K562 (cell line): ENCODE measurements around the gene NPR2. TPM values are rescaled to one million over a fixed set of nuclear protein-coding genes. Genes with fewer than 3 reads are reported as not detected.

Source experiments
- ATF4 ChIP-seq: fragments of 450-650 bp; formaldehyde crosslinking; IDR thresholded peaks from 2 replicates; pipeline ENCODE4 v1.4.0; 2022; ENCODE audit warnings: mild to moderate bottlenecking, moderate library complexity
- ATF7 ChIP-seq: fragments of 450-650 bp; IDR thresholded peaks from 2 replicates; pipeline ENCODE4 v1.7.1; 2014; ENCODE audit warnings: mild to moderate bottlenecking, moderate library complexity
- BACH1 ChIP-seq: fragments of 200-800 bp; sonication (Bioruptor generic); IDR thresholded peaks from 2 replicates; pipeline ENCODE4 v1.6.1; 2016; ENCODE audit warnings: missing genetic modification characterization, missing compliant biosample characterization
- E2F6 ChIP-seq, 2 experiments: IDR thresholded peaks; 2 replicates each; pipeline ENCODE4 v1.6.1; 2011; ENCODE audit warnings: borderline replicate concordance in 1 of 2, control low read depth in 1 of 2, low read depth in 1 of 2, low read length in 1 of 2, mild to moderate bottlenecking in 1 of 2, mixed read lengths in 1 of 2, moderate library complexity in 1 of 2; ENCODE audit not compliant: insufficient read depth in 1 of 2, insufficient read length in 1 of 2, poor library complexity in 1 of 2, severe bottlenecking in 1 of 2; ENCODE audit errors: extremely low read depth in 1 of 2
- ELF4 ChIP-seq: fragments of 450-650 bp; formaldehyde crosslinking; IDR thresholded peaks from 2 replicates; pipeline ENCODE4 v1.4.0; 2022; ENCODE audit warnings: missing genetic modification characterization
- FOXO4 ChIP-seq: fragments of 450-650 bp; formaldehyde crosslinking; IDR thresholded peaks from 2 replicates; pipeline ENCODE4 v1.4.0; 2020; ENCODE audit warnings: mild to moderate bottlenecking, moderate library complexity
- ILK ChIP-seq: fragments of 450-650 bp; IDR thresholded peaks from 2 replicates; pipeline ENCODE4 v1.6.1; 2016; ENCODE audit warnings: missing genetic modification characterization, low read depth, mild to moderate bottlenecking, missing compliant biosample characterization, moderate library complexity, borderline replicate concordance
- RBM39 ChIP-seq: fragments of 200-400 bp; formaldehyde crosslinking; optimal IDR thresholded peaks from 2 replicates; pipeline ENCODE3; 2018; ENCODE audit warnings: low read depth, low read length
- TSHZ1 ChIP-seq: fragments of 250-450 bp; sonication (Bioruptor Pico); IDR thresholded peaks from 2 replicates; pipeline ENCODE4 v1.4.0; 2020; ENCODE audit warnings: mild to moderate bottlenecking, moderate library complexity
- ZNF280B ChIP-seq: fragments of 250-450 bp; sonication (Bioruptor Pico); IDR thresholded peaks from 2 replicates; pipeline ENCODE4 v1.5.1; 2021; ENCODE audit warnings: mild to moderate bottlenecking
- ZNF444 ChIP-seq: fragments of 250-450 bp; sonication (Bioruptor Pico); IDR thresholded peaks from 2 replicates; pipeline ENCODE4 v1.4.0; 2020; ENCODE audit warnings: mild to moderate bottlenecking, moderate library complexity
- polyA plus RNA-seq, 8 experiments: library from polyadenylated mRNA; depleted of rRNA in 4 of 8; stranded (reverse) in 5 of 8; unstranded in 3 of 8; fragments of >200 nt; fragmentation: Nextera tagmentation in 2 of 8; fragmentation: Illumina TruSeq in 1 of 8; extraction: Ambion mirVana in 2 of 8; extraction: Trizol in 1 of 8; gene quantifications; 2 replicates each; pipeline versions ENCODE4 v1.2.1 to v1.2.3, GENCODE V29; 2011 to 2014; ENCODE audit warnings: inconsistent platforms in 1 of 8, missing spikeins in 1 of 8
- total RNA-seq, 7 experiments: library from RNA; depleted of rRNA in 6 of 7; stranded (reverse); fragments of >200 nt in 6 of 7; fragmentation: Illumina TruSeq in 2 of 7; extraction: Trizol in 2 of 7; gene quantifications; 2 replicates each; pipeline versions ENCODE4 v1.2.1 to v1.2.3, GENCODE V29; 2011 to 2021; ENCODE audit warnings: low replicate concordance in 1 of 7

Gene NPR2
- total and polyA plus RNA-seq, 9 of the 15 experiments (the other 6 are each of a cell fraction or from before 2014, with no cell fraction given): 2.4 to 12.9 (median 6.0) TPM

- no peak for TF ChIP-seq ZNF280B (CRISPR knock-in tag)
- no peak for TF ChIP-seq BACH1
- no peak for TF ChIP-seq FOXO4 (CRISPR knock-in tag)
- TF ChIP-seq E2F6 (IDR thresholded peaks at IDR 0.05; ENCODE audit: borderline replicate concordance in 1 of 2, extremely low read depth in 1 of 2, insufficient read depth in 1 of 2, insufficient read length in 1 of 2, low read depth in 1 of 2, low read length in 1 of 2, poor library complexity in 1 of 2, severe bottlenecking in 1 of 2): no peak
- no peak for TF ChIP-seq ELF4 (CRISPR knock-in tag)
- no peak for TF ChIP-seq RBM39
- TF ChIP-seq ILK (tag): no peak
- TF ChIP-seq ATF7: no peak
- TF ChIP-seq ATF4 (CRISPR knock-in tag): no peak
- TF ChIP-seq ZNF444 (CRISPR knock-in tag): no peak
- TF ChIP-seq TSHZ1 (CRISPR knock-in tag): no peak
Observed at GRCh38 chr9:35741740-35742139, 49.7 kb upstream of the NPR2 start (continued).
